HepG2 (cell line): Measurements from ENCODE around the gene PXT1. TPM values are rescaled to one million over a fixed set of nuclear protein-coding genes. Genes with fewer than 3 reads are reported as not detected.

Source experiments
- ARNTL ChIP-seq: sonication (generic); formaldehyde crosslinking; IDR thresholded peaks from 2 replicates; pipeline ENCODE4 v1.4.0; 2020; ENCODE audit warnings: mild to moderate bottlenecking, missing genetic modification reagents
- GZF1 ChIP-seq: sonication (generic); formaldehyde crosslinking; IDR thresholded peaks from 2 replicates; pipeline ENCODE4 v1.5.1; 2020; ENCODE audit warnings: mild to moderate bottlenecking, missing genetic modification reagents
- HES4 ChIP-seq: sonication (generic); formaldehyde crosslinking; IDR thresholded peaks from 2 replicates; pipeline ENCODE4 v1.9.0; 2021; ENCODE audit warnings: mild to moderate bottlenecking, missing genetic modification reagents, borderline replicate concordance
- IKZF1 ChIP-seq: fragments of 450-650 bp; IDR thresholded peaks from 2 replicates; pipeline ENCODE4 v1.7.1; 2016
- IKZF4 ChIP-seq: sonication (generic); formaldehyde crosslinking; IDR thresholded peaks from 2 replicates; pipeline ENCODE4 v1.5.1; 2020; ENCODE audit warnings: borderline replicate concordance, mild to moderate bottlenecking, low read depth, missing genetic modification reagents; ENCODE audit errors: not compliant biosample characterization
- KDM5B ChIP-seq: sonication (generic); formaldehyde crosslinking; IDR thresholded peaks from 2 replicates; pipeline ENCODE4 v1.4.0; 2020; ENCODE audit warnings: missing genetic modification reagents, mild to moderate bottlenecking, borderline replicate concordance
- MED1 ChIP-seq: sonication (generic); formaldehyde crosslinking; IDR thresholded peaks from 2 replicates; pipeline ENCODE4 v1.4.0; 2020; ENCODE audit warnings: missing genetic modification reagents
- MTF1 ChIP-seq: sonication (generic); formaldehyde crosslinking; IDR thresholded peaks from 2 replicates; pipeline ENCODE4 v1.5.0; 2020; ENCODE audit warnings: missing genetic modification reagents
- NCOA2 ChIP-seq: sonication (generic); formaldehyde crosslinking; IDR thresholded peaks from 2 replicates; pipeline ENCODE4 v1.8.0; 2022; ENCODE audit warnings: inconsistent platforms
- NFYC ChIP-seq: IDR thresholded peaks from 2 replicates; pipeline ENCODE4 v1.6.1; 2016; ENCODE audit warnings: missing genetic modification reagents, missing compliant biosample characterization
- PCBP2 ChIP-seq: fragments of 200-400 bp; formaldehyde crosslinking; optimal IDR thresholded peaks from 2 replicates; pipeline ENCODE3; 2018; ENCODE audit warnings: low read length, low read depth; ENCODE audit not compliant: poor library complexity, severe bottlenecking
- POLR2AphosphoS5 ChIP-seq: IDR thresholded peaks from 2 replicates; pipeline ENCODE4 v1.6.1; 2012; ENCODE audit warnings: low read depth, low read length
- SOX6 ChIP-seq, 2 experiments: fragments of 450-650 bp in 1 of 2; sonication (generic) in 1 of 2; formaldehyde crosslinking in 1 of 2; IDR thresholded peaks; 2 replicates each; pipeline versions ENCODE4 v1.4.0 to v1.6.1; 2017 to 2020; ENCODE audit warnings: antibody characterized with exemption in 1 of 2, mild to moderate bottlenecking in 1 of 2, missing genetic modification reagents in 1 of 2
- ZNF746 ChIP-seq: sonication (generic); formaldehyde crosslinking; IDR thresholded peaks from 2 replicates; pipeline ENCODE4 v1.8.0; 2022; ENCODE audit warnings: mild to moderate bottlenecking, missing genetic modification reagents
- ZSCAN20 ChIP-seq: sonication (generic); formaldehyde crosslinking; IDR thresholded peaks from 2 replicates; pipeline ENCODE4 v1.4.0; 2020; ENCODE audit warnings: missing genetic modification reagents, mild to moderate bottlenecking, borderline replicate concordance
- polyA plus RNA-seq, 8 experiments: library from polyadenylated mRNA; depleted of rRNA in 3 of 8; stranded (reverse) in 7 of 8; unstranded in 1 of 8; fragments of >200 nt; fragmentation: Illumina TruSeq in 4 of 8; extraction: Trizol in 4 of 8; gene quantifications; 2 replicates each; pipeline versions ENCODE4 v1.2.1 to v1.2.3, GENCODE V29; 2011 to 2016; ENCODE audit warnings: low read depth in 4 of 8, missing spikeins in 1 of 8, mixed read lengths in 1 of 8; ENCODE audit not compliant: insufficient read depth in 1 of 8
- total RNA-seq, 5 experiments: library from RNA; depleted of rRNA; stranded (reverse); fragments of >200 nt; fragmentation: Illumina TruSeq; extraction: Trizol; gene quantifications; 2 replicates each; pipeline ENCODE4 v1.2.3, GENCODE V29; 2016; ENCODE audit warnings: low read depth in 1 of 5
- TF ChIP-seq, protein P1 (sequence below): sonication (generic); formaldehyde crosslinking; IDR thresholded peaks from 2 replicates; pipeline ENCODE4 v1.4.0; 2020; ENCODE audit warnings: mild to moderate bottlenecking, missing genetic modification reagents
- TF ChIP-seq, protein P2 (sequence below): sonication (generic); formaldehyde crosslinking; IDR thresholded peaks from 2 replicates; pipeline ENCODE4 v1.4.0; 2020; ENCODE audit warnings: missing genetic modification reagents, borderline replicate concordance
- TF ChIP-seq, protein P3 (sequence below): sonication (generic); formaldehyde crosslinking; IDR thresholded peaks from 2 replicates; pipeline ENCODE4 v1.4.0; 2020; ENCODE audit warnings: missing genetic modification reagents

Gene PXT1
- total and polyA plus RNA-seq, 2 of the 13 experiments (the other 11 are each of a cell fraction or from before 2014, with no cell fraction given): 0.04 TPM; not detected in 1

DNA sequence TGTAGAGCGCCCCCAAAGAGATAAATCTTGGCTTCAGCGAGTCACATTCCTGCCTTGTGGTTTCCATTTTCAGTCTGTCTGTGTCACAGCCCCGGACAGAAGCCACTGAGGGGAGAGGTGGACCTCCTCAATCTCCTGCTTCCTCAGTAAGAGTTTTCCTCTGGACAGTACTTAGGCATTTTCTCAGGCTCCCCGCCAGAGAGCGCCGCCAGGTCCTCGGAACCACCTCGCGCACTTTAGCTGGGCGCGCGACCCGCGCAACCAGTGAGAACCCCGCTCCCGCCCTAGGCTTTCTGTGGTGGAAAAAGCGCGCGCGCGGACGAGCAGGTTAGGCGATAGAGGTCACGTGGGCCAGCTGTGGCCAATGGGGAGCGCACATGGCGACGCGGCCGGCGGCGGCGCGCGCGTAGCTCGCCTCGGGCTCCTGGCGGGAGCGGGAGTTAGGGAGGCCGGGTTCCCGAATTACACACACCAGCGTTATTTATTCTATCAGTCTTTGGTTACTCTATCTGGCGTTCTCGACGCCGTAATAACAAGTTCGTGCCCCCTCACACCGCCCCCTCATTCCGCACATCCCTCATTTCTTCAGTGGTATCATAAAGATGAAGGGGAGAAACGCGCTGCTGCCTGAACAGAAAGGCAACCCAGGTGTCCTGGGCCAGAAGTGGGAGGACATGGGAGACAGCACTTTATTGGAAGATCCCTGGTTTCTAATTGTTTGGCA is 19.4 kb downstream of the PXT1 start (continued):
- TF ChIP-seq MTF1 (CRISPR knock-in tag) (no peak), IKZF4 (CRISPR knock-in tag) (peak; percentile 17), GZF1 (CRISPR knock-in tag) (0 out of 2 replicates have a peak, but pooled peaks have one; percentile 61), ZNF746 (CRISPR knock-in tag) (no peak), ARNTL (CRISPR knock-in tag) (no peak; the same call in 1 of the 2 replicates), SOX6 (IDR thresholded peaks at IDR 0.05) (no peak), SOX6 (CRISPR knock-in tag; IDR thresholded peaks at IDR 0.05) (peak; percentile 72), NCOA2 (CRISPR knock-in tag) (peak; percentile 34; the same call in 1 of the 2 replicates), HES4 (CRISPR knock-in tag) (peak; percentile 45; the same call in 1 of the 2 replicates), KDM5B (CRISPR knock-in tag) (peak; percentile 90), MED1 (CRISPR knock-in tag) (peak; percentile 57), ZSCAN20 (CRISPR knock-in tag) (no peak), POLR2AphosphoS5 (peak; percentile 80), NFYC (CRISPR knock-in tag) (peak; percentile 96), PCBP2 (no peak), IKZF1 (no peak)
- TF ChIP-seq, protein P1, sequence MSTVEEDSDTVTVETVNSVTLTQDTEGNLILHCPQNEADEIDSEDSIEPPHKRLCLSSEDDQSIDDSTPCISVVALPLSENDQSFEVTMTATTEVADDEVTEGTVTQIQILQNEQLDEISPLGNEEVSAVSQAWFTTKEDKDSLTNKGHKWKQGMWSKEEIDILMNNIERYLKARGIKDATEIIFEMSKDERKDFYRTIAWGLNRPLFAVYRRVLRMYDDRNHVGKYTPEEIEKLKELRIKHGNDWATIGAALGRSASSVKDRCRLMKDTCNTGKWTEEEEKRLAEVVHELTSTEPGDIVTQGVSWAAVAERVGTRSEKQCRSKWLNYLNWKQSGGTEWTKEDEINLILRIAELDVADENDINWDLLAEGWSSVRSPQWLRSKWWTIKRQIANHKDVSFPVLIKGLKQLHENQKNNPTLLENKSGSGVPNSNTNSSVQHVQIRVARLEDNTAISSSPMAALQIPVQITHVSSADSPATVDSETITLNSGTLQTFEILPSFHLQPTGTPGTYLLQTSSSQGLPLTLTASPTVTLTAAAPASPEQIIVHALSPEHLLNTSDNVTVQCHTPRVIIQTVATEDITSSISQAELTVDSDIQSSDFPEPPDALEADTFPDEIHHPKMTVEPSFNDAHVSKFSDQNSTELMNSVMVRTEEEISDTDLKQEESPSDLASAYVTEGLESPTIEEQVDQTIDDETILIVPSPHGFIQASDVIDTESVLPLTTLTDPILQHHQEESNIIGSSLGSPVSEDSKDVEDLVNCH: no peak
- TF ChIP-seq, protein P2, sequence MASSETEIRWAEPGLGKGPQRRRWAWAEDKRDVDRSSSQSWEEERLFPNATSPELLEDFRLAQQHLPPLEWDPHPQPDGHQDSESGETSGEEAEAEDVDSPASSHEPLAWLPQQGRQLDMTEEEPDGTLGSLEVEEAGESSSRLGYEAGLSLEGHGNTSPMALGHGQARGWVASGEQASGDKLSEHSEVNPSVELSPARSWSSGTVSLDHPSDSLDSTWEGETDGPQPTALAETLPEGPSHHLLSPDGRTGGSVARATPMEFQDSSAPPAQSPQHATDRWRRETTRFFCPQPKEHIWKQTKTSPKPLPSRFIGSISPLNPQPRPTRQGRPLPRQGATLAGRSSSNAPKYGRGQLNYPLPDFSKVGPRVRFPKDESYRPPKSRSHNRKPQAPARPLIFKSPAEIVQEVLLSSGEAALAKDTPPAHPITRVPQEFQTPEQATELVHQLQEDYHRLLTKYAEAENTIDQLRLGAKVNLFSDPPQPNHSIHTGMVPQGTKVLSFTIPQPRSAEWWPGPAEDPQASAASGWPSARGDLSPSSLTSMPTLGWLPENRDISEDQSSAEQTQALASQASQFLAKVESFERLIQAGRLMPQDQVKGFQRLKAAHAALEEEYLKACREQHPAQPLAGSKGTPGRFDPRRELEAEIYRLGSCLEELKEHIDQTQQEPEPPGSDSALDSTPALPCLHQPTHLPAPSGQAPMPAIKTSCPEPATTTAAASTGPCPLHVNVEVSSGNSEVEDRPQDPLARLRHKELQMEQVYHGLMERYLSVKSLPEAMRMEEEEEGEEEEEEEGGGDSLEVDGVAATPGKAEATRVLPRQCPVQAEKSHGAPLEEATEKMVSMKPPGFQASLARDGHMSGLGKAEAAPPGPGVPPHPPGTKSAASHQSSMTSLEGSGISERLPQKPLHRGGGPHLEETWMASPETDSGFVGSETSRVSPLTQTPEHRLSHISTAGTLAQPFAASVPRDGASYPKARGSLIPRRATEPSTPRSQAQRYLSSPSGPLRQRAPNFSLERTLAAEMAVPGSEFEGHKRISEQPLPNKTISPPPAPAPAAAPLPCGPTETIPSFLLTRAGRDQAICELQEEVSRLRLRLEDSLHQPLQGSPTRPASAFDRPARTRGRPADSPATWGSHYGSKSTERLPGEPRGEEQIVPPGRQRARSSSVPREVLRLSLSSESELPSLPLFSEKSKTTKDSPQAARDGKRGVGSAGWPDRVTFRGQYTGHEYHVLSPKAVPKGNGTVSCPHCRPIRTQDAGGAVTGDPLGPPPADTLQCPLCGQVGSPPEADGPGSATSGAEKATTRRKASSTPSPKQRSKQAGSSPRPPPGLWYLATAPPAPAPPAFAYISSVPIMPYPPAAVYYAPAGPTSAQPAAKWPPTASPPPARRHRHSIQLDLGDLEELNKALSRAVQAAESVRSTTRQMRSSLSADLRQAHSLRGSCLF: no peak
- TF ChIP-seq, protein P3, sequence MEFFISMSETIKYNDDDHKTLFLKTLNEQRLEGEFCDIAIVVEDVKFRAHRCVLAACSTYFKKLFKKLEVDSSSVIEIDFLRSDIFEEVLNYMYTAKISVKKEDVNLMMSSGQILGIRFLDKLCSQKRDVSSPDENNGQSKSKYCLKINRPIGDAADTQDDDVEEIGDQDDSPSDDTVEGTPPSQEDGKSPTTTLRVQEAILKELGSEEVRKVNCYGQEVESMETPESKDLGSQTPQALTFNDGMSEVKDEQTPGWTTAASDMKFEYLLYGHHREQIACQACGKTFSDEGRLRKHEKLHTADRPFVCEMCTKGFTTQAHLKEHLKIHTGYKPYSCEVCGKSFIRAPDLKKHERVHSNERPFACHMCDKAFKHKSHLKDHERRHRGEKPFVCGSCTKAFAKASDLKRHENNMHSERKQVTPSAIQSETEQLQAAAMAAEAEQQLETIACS: peak; percentile 99
